CD14-positive monocyte (primary cell): ENCODE results near the gene PITPNM1. TPM values are rescaled to one million over a fixed set of nuclear protein-coding genes. Genes with fewer than 3 reads are reported as not detected.

Source experiments
- DNase-seq, 3 donors: peaks; one replicate each; pipeline ENCODE4 v3.0.0-alpha.2; 2011 to 2022
- H2AFZ ChIP-seq: 2 replicates; pipeline ENCODE4 v1.6.0; 2012; ENCODE audit warnings: mild to moderate bottlenecking, low read depth, low read length, inconsistent platforms; ENCODE audit not compliant: insufficient read depth, poor library complexity, severe bottlenecking
- H3K27ac ChIP-seq, 2 donors: 1 replicate in 1 of 2; 2 replicates in 1 of 2; pipeline ENCODE4 v1.5.1; 2012 to 2013; ENCODE audit warnings: low read length in 2 of 2, control low read depth in 1 of 2, inconsistent platforms in 1 of 2, low read depth in 1 of 2, mild to moderate bottlenecking in 1 of 2
- H3K27me3 ChIP-seq, 2 donors: one replicate each; pipeline versions ENCODE4 v1.6.0 to v1.6.1; 2011 to 2013; ENCODE audit warnings: low read length in 2 of 2; ENCODE audit not compliant: control insufficient read depth in 2 of 2, insufficient read depth in 2 of 2
- H3K36me3 ChIP-seq, 2 donors: replicated peaks in 1 of 2; 1 replicate in 1 of 2; 2 replicates in 1 of 2; pipeline versions ENCODE4 v1.5.1 to v1.6.1; 2012 to 2013; ENCODE audit warnings: low read length in 2 of 2, control low read depth in 1 of 2, inconsistent platforms in 1 of 2, mild to moderate bottlenecking in 1 of 2; ENCODE audit not compliant: insufficient read depth in 2 of 2, control insufficient read depth in 1 of 2
- H3K4me1 ChIP-seq, 2 donors: 1 replicate in 1 of 2; 2 replicates in 1 of 2; pipeline versions ENCODE4 v1.5.1 to v1.6.1; 2012 to 2013; ENCODE audit warnings: low read length in 2 of 2, control low read depth in 1 of 2, inconsistent platforms in 1 of 2, mild to moderate bottlenecking in 1 of 2, moderate library complexity in 1 of 2; ENCODE audit not compliant: insufficient read depth in 2 of 2, control insufficient read depth in 1 of 2
- H3K4me2 ChIP-seq: replicated peaks from 2 replicates; pipeline ENCODE3; 2012; ENCODE audit warnings: low read length, moderate library complexity, mild to moderate bottlenecking; ENCODE audit not compliant: poor library complexity, severe bottlenecking; ENCODE audit errors: extremely low read depth
- H3K4me3 ChIP-seq, 3 experiments: fragments of 200-600 bp in 1 of 3; sonication (generic) in 1 of 3; replicated peaks in 1 of 3; 1 replicate in 2 of 3; 2 replicates in 1 of 3; pipeline ENCODE4 v1.5.1; 2011 to 2013; ENCODE audit warnings: low read length in 3 of 3, mild to moderate bottlenecking in 3 of 3, control low read depth in 2 of 3, low read depth in 2 of 3, inconsistent platforms in 1 of 3, moderate library complexity in 1 of 3
- H3K79me2 ChIP-seq: 2 replicates; pipeline ENCODE4 v1.6.0; 2012; ENCODE audit warnings: mild to moderate bottlenecking, control low read depth, inconsistent platforms, low read length, moderate library complexity; ENCODE audit not compliant: insufficient read depth
- H3K9ac ChIP-seq: 2 replicates; pipeline ENCODE4 v1.6.0; 2017; ENCODE audit warnings: low read length, mild to moderate bottlenecking; ENCODE audit not compliant: insufficient read depth, poor library complexity, severe bottlenecking
- H3K9me3 ChIP-seq, 2 donors: replicated peaks in 1 of 2; 1 replicate in 1 of 2; 2 replicates in 1 of 2; pipeline versions ENCODE4 v1.5.1 to v1.6.1; 2012 to 2013; ENCODE audit warnings: low read length in 2 of 2, control low read depth in 1 of 2; ENCODE audit not compliant: control insufficient read depth in 1 of 2, insufficient read depth in 1 of 2
- H4K20me1 ChIP-seq: 2 replicates; pipeline ENCODE4 v1.6.0; 2012; ENCODE audit warnings: mild to moderate bottlenecking, low read length, control low read depth, moderate library complexity; ENCODE audit not compliant: insufficient read depth
- H3K27ac Mint-ChIP-seq, 7 donors: one replicate each; pipeline ENCODE4 v1.8.0; 2020; ENCODE audit warnings: mild to moderate bottlenecking in 7 of 7, mixed read lengths in 7 of 7, moderate library complexity in 6 of 7, inconsistent platforms in 2 of 7
- H3K27me3 Mint-ChIP-seq, 3 donors: one replicate each; pipeline ENCODE4 v1.8.0; 2021 to 2022; ENCODE audit warnings: low read depth in 3 of 3, mild to moderate bottlenecking in 3 of 3, mixed read lengths in 3 of 3, moderate library complexity in 3 of 3, inconsistent platforms in 1 of 3
- H3K36me3 Mint-ChIP-seq, 2 donors: one replicate each; pipeline ENCODE4 v1.8.0; 2020; ENCODE audit warnings: mixed read lengths in 2 of 2, inconsistent platforms in 1 of 2, mild to moderate bottlenecking in 1 of 2
- H3K4me1 Mint-ChIP-seq: one replicate; pipeline ENCODE4 v1.8.0; 2020; ENCODE audit warnings: mild to moderate bottlenecking, mixed read lengths
- H3K4me3 Mint-ChIP-seq, 2 donors: one replicate each; pipeline ENCODE4 v1.8.0; 2020; ENCODE audit warnings: mild to moderate bottlenecking in 2 of 2, mixed read lengths in 2 of 2, moderate library complexity in 1 of 2
- H3K9me3 Mint-ChIP-seq, 7 donors: one replicate each; pipeline ENCODE4 v1.8.0; 2020 to 2022; ENCODE audit warnings: mixed read lengths in 7 of 7, mild to moderate bottlenecking in 6 of 7, moderate library complexity in 6 of 7, inconsistent platforms in 2 of 7
- WGBS: methylation state at CpG from one replicate; pipeline ENCODE4 v1.1.5; 2013; ENCODE audit warnings: missing lambda C conversion rate; ENCODE audit not compliant: insufficient coverage; 5-methylcytosine and 5-hydroxymethylcytosine counted together
- intact Hi-C, 2 donors: fragments of 100-400 bp; cut with micrococcal nuclease; formaldehyde crosslinking; loops; one replicate each; pipeline versions ENCODE4 v1.15.0 to v1.15.1; 2023
- polyA plus RNA-seq, 3 donors: library from polyadenylated mRNA; depleted of rRNA in 1 of 3; unstranded in 2 of 3; stranded (reverse) in 1 of 3; fragments of 300-500 nt in 2 of 3; fragments of >200 nt in 1 of 3; fragmentation: Illumina TruSeq in 2 of 3; gene quantifications; 1 replicate in 2 of 3; 2 replicates in 1 of 3; pipeline ENCODE4 v1.2.3, GENCODE V29; 2012 to 2021
- TF ChIP-seq, protein P1 (sequence below): fragments of 200-600 bp; IDR thresholded peaks from one replicate; pipeline ENCODE4 v1.8.0; 2022; ENCODE audit warnings: antibody characterized with exemption, mild to moderate bottlenecking

PITPNM1 gene
- polyA plus RNA-seq, 3 donors, result 11.7 to 122 (median 22.2) TPM

DNA sequence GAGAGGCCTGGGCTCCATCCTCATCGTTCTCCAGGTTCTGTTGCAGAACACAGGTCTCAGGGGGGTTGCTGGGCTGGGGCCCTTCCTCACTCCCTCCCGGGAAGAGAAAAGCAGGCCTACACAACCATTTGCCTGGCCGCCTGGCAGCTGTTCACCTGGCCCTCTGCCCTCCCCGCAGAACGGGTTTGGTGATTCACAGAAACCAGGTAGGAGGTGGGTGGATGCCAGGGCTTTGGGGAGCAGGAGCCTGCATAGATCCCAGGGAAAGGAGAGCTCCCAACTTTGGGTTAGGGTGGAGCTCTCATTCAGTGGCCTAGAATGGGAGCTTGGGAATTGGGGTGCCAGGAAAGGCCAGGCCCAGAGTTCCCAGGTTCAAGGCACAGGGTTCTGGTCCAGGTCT is 37.1 kb downstream of the PITPNM1 start:
- intact Hi-C loops, result loop anchor here (2.0 to 5.0 kb wide), 4 partner anchors 34 to 66 kb away; partner anchors contain the start of genes PPP1CA (in 1 of the 2), RPS6KB2 (in 1 of the 2) and TBC1D10C (in 1 of the 2)
- Mint-ChIP-seq H3K4me3 (peak overlapping the region; percentile 79 to 92), H3K27me3 (peaks cover 0 to 10% (median 4%) of the 10 kb centered on the region in 3 donors), H3K9me3 (peaks cover 0 to 2% (median 0%) of the 10 kb centered on the region in 7 donors), H3K27ac (peak overlapping the region in 3 of 7 donors; percentile 26 to 66 (median 47)), H3K36me3 (peaks cover 0 to 2% of the 10 kb centered on the region in 2 donors), H3K4me1 (peaks cover 33% of the 10 kb centered on the region)
- no peaks in the 10 kb centered on the region for H3K27me3 ChIP-seq
- TF ChIP-seq, protein P1, sequence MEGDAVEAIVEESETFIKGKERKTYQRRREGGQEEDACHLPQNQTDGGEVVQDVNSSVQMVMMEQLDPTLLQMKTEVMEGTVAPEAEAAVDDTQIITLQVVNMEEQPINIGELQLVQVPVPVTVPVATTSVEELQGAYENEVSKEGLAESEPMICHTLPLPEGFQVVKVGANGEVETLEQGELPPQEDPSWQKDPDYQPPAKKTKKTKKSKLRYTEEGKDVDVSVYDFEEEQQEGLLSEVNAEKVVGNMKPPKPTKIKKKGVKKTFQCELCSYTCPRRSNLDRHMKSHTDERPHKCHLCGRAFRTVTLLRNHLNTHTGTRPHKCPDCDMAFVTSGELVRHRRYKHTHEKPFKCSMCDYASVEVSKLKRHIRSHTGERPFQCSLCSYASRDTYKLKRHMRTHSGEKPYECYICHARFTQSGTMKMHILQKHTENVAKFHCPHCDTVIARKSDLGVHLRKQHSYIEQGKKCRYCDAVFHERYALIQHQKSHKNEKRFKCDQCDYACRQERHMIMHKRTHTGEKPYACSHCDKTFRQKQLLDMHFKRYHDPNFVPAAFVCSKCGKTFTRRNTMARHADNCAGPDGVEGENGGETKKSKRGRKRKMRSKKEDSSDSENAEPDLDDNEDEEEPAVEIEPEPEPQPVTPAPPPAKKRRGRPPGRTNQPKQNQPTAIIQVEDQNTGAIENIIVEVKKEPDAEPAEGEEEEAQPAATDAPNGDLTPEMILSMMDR, result no peak
- H2AFZ ChIP-seq, result no peak overlapping the region
- no peak overlapping the region for H3K27ac ChIP-seq
- WGBS, result 70% methylated on average over 5 of the region's 5 CpGs
- peak overlapping the region in 2 of 3 experiments; percentile 63 to 88 for H3K4me3 ChIP-seq
- H3K4me1 ChIP-seq, result peaks cover 32 to 52% of the 10 kb centered on the region in 2 donors
- peak overlapping the region; percentile 92 for H3K4me2 ChIP-seq
- H3K9ac ChIP-seq, result peak overlapping the region; percentile 70
- no peaks in the 10 kb centered on the region for H3K9me3 ChIP-seq
- no peak for DNase-seq
- H3K36me3 ChIP-seq, result no peaks in the 10 kb centered on the region
- peaks cover 7% of the 10 kb centered on the region for H3K79me2 ChIP-seq
- H4K20me1 ChIP-seq, result no peaks in the 10 kb centered on the region

GRCh38 chr11:67466962-67467771 is 38.0 kb downstream of the PITPNM1 start:
- 91% methylated on average over 10 of the region's 11 CpGs for WGBS
- Histone ChIP-seq H4K20me1 (no peaks in the 10 kb centered on the region), H3K9ac (no peak overlapping the region), H3K4me2 (no peak overlapping the region), H3K4me1 (peaks cover 32 to 52% of the 10 kb centered on the region in 2 donors), H3K9me3 (no peaks in the 10 kb centered on the region), H3K4me3 (no peak overlapping the region), H3K27ac (no peak overlapping the region), H3K79me2 (peaks cover 7% of the 10 kb centered on the region), H3K27me3 (no peaks in the 10 kb centered on the region), H3K36me3 (no peaks in the 10 kb centered on the region), H2AFZ (no peak overlapping the region)
- peaks cover 0 to 2% of the 10 kb centered on the region in 2 donors for H3K36me3 Mint-ChIP-seq
- peaks cover 33% of the 10 kb centered on the region for H3K4me1 Mint-ChIP-seq
- peak overlapping the region in 2 of 7 donors; percentile 36 to 41 for H3K27ac Mint-ChIP-seq
- TF ChIP-seq, protein P1, result no peak
- no peak overlapping the region for H3K4me3 Mint-ChIP-seq
- DNase-seq, result no peak
- peaks cover 0 to 10% (median 3%) of the 10 kb centered on the region in 3 donors for H3K27me3 Mint-ChIP-seq
- intact Hi-C loops, result loop anchor here in 1 of 2 donors (5.0 kb wide), 3 partner anchors 35 to 65 kb away; partner anchors contain the start of genes PPP1CA, RPS6KB2 and TBC1D10C
- peaks cover 0 to 2% (median 0%) of the 10 kb centered on the region in 7 donors for H3K9me3 Mint-ChIP-seq
